Mammary epithelial cell (primary cell): ENCODE results near the gene GPX7.

ENCODE experiments used
- EZH2 ChIP-seq: IDR thresholded peaks from 2 replicates; pipeline ENCODE4 v1.6.1; 2012; ENCODE audit warnings: low read length, inconsistent platforms, borderline replicate concordance
- TF ChIP-seq, protein P1 (sequence below), 2 donors: IDR thresholded peaks in 1 of 2; conservative IDR thresholded peaks in 1 of 2; 2 replicates each; pipeline ENCODE4 v1.5.1; 2011 to 2012; ENCODE audit warnings: inconsistent platforms in 2 of 2, low read length in 2 of 2, mild to moderate bottlenecking in 2 of 2, control low read depth in 1 of 2, low read depth in 1 of 2; ENCODE audit not compliant: insufficient read depth in 1 of 2; ENCODE audit errors: extremely low read depth in 1 of 2

GRCh38 chr1:52598729-52599128 lies 3.4 kb upstream of the GPX7 start:
- TF ChIP-seq EZH2, result no peak
- TF ChIP-seq, protein P1, sequence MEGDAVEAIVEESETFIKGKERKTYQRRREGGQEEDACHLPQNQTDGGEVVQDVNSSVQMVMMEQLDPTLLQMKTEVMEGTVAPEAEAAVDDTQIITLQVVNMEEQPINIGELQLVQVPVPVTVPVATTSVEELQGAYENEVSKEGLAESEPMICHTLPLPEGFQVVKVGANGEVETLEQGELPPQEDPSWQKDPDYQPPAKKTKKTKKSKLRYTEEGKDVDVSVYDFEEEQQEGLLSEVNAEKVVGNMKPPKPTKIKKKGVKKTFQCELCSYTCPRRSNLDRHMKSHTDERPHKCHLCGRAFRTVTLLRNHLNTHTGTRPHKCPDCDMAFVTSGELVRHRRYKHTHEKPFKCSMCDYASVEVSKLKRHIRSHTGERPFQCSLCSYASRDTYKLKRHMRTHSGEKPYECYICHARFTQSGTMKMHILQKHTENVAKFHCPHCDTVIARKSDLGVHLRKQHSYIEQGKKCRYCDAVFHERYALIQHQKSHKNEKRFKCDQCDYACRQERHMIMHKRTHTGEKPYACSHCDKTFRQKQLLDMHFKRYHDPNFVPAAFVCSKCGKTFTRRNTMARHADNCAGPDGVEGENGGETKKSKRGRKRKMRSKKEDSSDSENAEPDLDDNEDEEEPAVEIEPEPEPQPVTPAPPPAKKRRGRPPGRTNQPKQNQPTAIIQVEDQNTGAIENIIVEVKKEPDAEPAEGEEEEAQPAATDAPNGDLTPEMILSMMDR (conservative IDR thresholded peaks at IDR 0.05 in 1 of 2, IDR thresholded peaks at IDR 0.05 in 1 of 2; ENCODE audit: extremely low read depth in 1 of 2, insufficient read depth in 1 of 2, low read depth in 1 of 2, low read length in 2 of 2), result no peak
